ENCODE measurements around the gene GCNT2.
"Not testable (repeated sequence)": the region's sequence is repeated elsewhere in the genome, so short reads cannot be mapped to it uniquely, and the experiment has no call there.

GCNT2 gene

GRCh38 chr6:10582774-10583508 is 61.8 kb downstream of the GCNT2 start:
- DNase-seq = no peak

DNA sequence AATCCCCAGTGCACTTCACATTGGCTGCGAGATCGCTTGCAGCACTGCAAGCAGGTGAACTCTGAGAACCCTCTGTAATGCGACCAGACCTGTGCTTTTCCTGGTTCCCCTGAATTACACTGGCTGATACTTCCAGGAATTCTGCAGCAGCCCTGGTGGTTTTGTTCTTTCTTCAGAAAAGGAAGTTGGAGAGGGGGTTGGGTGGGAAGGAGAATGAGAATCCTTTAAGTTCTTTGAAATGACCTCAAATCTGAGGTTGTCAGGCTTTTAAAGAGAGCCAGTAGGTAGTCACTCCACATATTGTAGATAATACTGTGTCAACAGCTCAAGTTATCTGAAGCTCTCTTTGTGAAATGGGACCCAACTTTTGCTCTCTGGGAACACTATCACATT is 62.4 kb downstream of the GCNT2 start:
- no peak for DNase-seq

DNA sequence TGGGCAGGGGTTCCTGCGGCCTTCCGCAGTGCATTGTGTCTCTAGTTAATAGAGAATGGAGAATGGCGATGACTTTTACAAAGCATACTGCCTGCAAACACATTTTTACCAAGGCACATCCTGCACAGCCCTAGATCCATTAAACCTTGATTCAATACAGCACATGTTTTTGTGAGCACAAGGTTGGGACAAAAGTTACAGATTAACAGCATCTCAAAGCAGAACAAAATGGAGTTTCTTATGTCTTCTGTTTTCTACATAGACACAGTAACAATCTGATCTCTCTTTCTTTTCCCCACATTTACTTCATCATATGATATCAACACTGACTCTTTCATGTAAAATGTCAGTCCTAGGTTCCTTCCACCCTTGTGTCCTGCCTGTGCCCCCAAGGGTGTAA is 63.5 kb downstream of the GCNT2 start:
- DNase-seq = no peak

DNA sequence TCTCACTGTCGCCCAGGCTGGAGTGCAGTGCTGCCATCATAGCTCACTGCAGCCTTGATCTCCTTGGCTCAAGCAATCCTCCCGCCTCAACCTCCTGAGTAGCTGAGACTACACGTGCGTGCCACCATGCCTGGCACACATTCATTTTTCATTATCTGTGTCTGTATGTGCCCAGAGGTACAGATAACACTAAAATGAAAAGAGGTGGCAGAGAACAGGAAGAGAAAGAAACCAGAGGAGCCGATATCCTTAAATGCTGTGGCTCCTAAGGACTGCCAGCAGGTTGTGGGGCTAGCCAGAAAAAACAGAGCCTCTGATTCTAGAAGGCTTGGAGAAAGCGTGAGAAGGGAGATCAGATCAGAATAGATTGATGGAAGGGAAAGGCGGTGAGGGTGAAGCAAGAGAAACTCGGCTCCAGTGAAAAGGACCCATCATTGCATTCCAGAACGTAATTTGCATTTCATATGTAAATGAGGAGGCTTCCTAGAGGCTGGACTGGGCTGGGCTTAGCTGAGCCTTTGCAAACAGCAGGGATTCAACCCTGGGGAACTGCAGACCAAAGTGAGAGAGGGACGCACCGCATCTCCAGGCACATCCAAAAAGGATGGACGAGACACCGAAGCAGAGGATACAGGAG is 64.2 kb downstream of the GCNT2 start:
- DNase-seq = no peak

DNA sequence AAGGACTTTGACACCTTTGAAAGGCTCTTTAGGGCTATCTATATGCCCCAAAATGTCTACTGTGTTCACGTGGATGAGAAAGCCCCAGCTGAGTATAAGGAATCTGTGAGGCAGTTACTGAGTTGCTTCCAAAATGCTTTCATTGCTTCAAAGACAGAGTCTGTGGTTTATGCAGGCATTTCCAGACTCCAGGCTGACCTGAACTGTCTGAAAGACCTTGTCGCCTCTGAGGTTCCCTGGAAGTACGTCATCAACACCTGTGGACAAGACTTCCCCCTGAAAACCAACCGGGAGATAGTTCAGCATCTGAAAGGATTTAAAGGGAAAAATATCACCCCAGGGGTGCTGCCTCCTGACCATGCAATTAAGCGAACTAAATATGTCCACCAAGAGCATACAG is 65.2 kb downstream of the GCNT2 start:
- DNase-seq = no peak

GRCh38 chr6:10587656-10588406 is 66.7 kb downstream of the GCNT2 start:
- no peak for DNase-seq

GRCh38 chr6:10588562-10589428 is 67.6 kb downstream of the GCNT2 start:
- no peak for DNase-seq

DNA sequence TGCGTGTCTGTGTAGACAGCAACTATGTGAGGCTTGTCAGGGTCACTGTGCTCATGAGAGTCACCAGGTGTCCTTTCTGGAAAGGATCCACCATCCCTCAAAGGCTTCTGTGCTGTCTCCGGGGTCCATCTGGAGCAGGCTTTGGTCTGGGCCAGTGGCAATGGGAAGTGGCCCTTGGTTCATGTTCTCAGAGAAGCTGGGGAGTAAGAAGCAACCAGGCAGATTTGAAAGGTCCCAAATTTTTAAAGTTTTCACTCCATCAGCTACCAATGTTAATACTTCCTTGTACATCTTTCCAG is 68.2 kb downstream of the GCNT2 start:
- DNase-seq = no peak

GRCh38 chr6:10589983-10590382 is 68.8 kb downstream of the GCNT2 start:
- no peak for DNase-seq

DNA sequence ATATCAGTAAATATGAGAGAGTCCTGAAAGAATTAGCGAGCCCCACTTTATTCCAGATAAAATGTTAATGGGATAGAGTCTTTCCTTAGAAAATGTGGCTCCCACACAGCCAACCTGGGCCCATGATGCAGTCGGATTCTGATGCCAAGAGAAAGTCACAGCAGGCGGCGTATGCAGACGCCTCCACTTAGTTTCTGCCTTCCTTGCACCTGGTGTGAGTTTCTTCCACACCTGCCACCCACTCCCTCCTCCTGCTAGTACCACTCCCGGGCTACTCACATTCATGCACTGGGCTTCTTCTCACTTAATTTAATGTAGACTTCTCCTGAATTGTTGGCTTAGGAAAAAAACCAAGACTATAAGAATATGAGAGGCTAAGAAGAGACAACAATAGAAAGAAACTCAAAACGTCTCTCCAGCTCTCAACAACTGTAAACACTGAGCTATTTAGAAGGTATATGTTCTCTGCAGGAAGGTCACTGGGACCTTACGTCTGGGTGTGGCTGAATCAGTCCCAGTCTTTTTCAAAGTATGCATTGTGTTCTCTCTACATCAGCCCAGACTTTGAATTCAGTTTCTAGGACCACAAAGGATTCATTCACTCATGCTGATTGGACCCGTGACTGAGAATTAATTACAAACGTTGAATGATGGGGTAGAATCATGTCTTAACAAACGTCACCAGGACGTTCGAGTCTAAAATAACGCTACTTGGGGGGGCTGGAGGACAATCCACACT is 70.4 kb downstream of the GCNT2 start:
- DNase-seq = no peak

DNA sequence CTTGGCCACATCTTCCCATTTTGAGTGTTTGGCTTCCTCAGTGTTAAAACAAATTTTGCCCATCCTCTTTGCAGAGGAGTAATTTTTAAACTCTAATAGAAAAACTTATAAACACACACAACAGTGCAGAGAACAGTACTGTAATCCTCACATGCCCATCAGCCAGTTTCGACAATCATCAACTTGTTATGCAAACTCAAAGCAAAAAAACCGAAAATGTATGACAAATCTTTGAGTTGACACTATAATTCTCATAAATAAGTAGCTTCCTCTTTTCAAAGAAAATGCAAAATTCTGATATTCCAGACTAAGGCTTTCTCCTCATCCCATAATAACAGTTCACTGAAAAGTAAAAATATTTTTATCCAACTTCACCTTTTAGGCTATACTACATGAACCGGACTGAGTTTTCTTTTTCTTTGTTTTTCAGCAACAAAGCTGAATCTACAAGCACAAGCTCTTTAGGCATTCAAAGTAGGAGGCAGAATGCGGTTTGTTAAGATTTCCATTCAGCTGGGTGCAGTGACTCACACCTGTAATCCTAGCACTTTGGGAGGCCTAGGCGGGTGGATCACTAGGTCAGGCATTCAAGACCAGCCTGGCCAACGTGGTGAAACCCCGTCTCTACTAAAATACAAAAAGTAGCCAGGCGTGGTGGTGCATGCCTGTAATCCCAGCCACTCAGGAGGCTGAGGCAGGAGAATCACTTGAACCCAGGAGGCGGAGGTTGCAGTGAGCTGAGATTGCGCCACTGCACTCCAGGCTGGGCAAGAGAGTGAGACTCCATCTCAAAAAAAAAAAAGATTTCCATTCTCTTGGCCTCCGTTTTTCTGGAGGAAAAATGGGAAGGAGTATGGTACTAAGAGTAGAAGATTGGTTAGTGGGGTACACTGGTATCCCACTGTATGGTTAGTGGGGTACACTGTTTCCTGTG is 74.8 kb downstream of the GCNT2 start:
- DNase-seq = no peak

DNA sequence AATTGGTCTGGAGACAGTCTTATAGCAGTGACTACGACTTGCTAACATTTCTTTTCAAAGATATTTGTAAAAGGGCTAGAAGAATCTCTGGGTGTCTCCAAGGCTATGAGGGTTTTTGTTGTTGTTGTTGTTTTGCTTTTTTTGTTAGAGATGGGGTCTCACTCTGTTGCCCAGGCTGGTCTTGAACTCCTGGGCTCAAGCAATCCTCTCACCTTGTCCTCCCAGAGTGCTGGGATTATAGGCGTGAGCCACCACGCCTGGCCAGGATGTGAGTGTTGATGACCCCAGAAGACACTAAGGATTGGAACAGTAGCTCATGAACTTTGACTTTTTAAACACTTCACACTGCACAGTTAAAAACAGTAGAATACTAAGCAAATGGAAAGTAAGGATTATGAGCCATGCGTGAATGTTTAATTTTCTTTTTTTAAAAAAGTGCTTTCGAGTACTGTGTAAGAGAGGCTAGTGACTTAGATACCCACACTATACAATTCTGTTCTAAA is 76.4 kb downstream of the GCNT2 start:
- no peak for DNase-seq

DNA sequence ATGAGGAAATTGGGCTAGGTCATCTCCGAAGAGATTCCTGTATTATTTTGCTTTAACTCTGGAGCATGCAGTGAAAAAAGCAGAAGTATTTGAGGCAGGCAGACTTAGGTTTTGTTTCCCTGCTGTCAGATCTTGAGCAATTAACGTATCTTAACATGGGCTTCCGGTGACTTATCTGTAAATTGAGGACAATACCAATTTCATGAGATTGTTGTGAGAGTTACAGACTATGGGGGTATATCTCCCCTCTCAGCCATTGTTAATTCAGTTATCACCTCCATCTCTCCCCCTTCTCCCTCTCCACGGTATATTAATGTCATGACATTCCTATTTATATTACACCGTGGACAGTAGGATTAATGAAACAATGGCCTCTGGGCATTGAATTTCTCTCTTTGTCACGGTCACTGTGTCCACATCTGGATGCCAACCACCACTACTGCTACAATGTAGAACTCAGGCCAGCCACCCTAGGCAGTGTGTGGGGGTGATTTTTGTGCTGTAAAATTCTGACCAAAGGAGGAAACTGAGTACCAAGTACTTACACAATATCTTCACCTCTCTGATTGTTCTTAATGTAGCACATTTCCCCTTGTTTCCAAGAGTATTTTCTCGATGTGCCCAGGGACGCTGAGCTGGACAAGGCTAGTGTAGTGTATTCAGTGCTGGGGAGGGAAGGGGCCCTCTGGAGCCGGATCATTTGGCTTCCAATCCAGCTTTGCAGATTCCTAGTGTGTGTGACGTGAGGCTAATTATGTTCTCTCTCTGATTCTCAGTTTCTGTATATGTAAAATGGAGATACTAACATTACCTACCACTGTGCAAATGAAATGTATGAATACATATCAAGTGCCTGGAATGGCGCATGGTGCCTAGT is 77.2 kb downstream of the GCNT2 start:
- DNase-seq = no peak

- DNase-seq = no peak
These were observed 77.9 kb downstream of the GCNT2 start for GRCh38 chr6:10599046-10599445.

GRCh38 chr6:10600681-10601080 is 79.5 kb downstream of the GCNT2 start:
- not testable (repeated sequence) for DNase-seq

DNA sequence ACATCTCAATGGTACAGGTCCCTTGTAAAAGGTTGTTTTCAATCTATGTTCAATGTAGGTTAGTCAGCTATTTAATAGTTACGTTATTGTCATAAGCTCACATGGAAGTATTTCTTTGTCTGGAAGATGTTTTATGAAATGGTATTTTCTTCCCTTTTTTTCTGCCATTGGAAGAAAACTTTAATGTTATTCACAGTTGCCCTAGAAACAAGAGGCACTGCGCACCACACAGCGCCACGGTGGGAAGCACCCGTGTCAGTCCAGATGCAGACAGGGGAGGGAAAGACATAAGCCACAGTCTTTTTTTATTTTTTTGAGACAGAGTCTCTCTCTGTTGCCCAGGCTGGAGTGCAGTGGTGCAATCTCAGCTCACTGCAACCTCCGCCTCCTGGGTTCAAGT is 82.1 kb downstream of the GCNT2 start:
- no peak for DNase-seq

- no peak for DNase-seq
These were observed 87.9 kb downstream of the GCNT2 start for GRCh38 chr6:10609038-10609437.

- no peak for DNase-seq
These were observed 89.1 kb downstream of the GCNT2 start for GRCh38 chr6:10610289-10610688.

DNA sequence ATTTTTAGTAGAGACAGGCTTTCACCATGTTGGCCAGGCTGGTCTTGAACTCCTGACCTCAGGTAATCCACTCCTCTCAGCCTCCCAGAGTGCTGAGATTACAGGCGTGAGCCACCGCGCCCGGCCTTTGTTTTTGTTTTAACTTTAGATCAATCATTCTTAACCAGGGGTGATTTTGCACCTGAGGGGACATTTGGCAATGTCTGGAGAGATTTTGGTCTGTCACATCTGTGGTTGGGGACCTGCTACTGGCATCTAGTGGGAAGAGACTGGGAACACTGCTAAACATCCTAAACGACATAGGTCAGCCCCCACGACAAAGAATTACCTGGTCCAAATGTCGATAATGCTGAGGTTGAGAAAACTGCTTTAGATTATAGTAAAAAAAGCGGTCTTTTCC is 91.0 kb downstream of the GCNT2 start:
- no peak for DNase-seq

- DNase-seq = no peak
These were observed 91.9 kb downstream of the GCNT2 start for GRCh38 chr6:10613077-10613476.
